Left hindlimb (tissue), 1 donor: Measurements from ENCODE around the gene MFAP3.
"Not testable (repeated sequence)": the region's sequence is repeated elsewhere in the genome, so short reads cannot be mapped to it uniquely, and the experiment has no call there.

ENCODE experiments used
- DNase-seq: peaks from one replicate; pipeline ENCODE4 v3.0.0-alpha.2; 2018

The MFAP3 gene

DNA sequence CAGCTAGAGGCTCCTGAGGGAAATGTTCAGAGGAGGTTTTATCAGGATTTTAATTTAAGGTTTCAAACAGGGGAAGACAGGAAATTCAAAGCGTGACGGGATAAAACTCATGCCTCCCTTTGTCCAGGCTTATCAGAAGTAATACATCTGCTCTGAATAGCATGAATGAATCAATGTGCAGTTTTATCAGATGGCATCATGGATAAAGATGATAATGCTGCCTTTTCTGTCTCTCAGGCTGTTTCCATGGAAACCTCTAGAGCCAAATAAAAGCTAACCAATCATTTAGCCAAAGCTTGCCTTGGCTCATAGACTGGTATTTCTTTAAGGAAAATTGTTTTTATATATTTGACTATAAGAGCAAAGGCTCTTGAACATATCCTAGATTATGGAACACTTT is 16.4 kb downstream of the MFAP3 start:
- no peak for DNase-seq

- DNase-seq = no peak
Measured at GRCh38 chr5:154058055-154059038, 19.6 kb downstream of the MFAP3 start.

- DNase-seq = no peak
Measured at GRCh38 chr5:154059039-154059430, 20.3 kb downstream of the MFAP3 start.

DNA sequence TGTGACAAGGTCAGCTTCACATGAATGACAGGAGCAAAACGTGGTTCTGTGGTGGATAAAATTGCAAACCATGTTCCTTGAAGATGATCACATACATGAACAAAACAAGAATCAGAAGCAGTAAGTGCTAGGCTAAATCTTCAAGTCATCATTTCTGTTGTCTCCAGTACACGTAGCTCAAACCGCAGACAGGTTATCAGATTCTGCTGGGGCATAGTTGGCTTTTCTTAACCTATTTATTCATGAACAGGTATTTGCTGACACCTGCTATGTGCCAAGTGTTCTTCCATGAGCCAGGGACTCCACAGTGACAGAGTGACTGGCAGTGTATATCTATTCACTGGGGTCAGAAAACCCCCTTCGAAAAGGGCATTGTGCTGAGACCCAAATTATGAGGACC is 20.8 kb downstream of the MFAP3 start:
- DNase-seq = no peak

DNA sequence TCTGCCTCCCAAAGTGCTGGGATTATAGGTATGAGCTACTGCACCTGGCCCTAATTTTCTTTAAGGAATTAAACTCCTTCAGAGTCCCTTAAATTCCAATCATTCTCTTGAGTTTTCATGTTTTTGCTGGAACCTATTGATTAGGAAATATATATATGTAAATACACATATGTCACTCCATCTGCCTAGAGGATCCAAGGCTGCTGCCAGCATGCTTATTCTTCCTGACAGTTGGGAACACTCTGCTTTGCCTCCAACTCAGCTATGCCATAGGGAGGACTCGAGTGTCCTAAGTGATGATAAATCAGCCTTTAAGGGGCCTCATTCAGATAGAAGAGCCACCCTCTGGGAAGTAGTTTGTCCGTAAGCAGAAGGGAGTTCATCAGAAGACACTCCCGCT is 21.8 kb downstream of the MFAP3 start:
- DNase-seq = no peak

GRCh38 chr5:154063372-154063771 is 24.6 kb downstream of the MFAP3 start:
- no peak for DNase-seq

GRCh38 chr5:154065971-154066370 is 27.2 kb downstream of the MFAP3 start:
- DNase-seq = no peak

GRCh38 chr5:154069854-154070253 is 31.1 kb downstream of the MFAP3 start:
- not testable (repeated sequence) for DNase-seq

DNA sequence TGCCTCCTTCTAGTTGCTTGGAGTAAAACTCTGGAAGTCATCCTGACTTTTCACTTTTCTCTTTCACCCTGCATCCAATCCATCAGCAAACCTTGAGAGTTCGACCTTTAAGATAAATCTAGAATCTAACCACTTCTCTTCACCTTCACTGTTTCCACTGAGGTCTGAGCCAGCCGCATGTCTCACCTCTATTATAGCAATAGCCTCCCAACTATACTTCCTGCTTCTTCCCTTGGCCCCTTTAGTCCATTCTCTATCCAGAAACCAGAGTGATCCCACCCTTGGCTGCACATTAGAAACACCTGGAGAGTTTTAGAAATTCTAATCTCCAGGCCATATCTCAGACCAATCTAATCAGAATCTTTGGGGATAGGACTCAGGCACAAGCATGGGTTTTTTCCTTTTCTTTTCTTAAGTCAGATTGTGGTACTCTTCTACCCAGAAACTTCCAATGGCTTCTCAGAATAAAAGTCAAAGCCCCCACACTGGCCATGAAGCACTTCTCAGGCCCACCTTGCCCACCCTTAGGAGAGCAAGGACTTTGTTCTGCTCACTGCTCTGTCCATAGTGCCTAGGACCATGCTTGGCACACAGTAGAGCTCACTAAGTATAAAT is 33.1 kb downstream of the MFAP3 start:
- DNase-seq = no peak

- peak; percentile 85 for DNase-seq
Measured at GRCh38 chr5:154072414-154073171, 33.8 kb downstream of the MFAP3 start.

DNA sequence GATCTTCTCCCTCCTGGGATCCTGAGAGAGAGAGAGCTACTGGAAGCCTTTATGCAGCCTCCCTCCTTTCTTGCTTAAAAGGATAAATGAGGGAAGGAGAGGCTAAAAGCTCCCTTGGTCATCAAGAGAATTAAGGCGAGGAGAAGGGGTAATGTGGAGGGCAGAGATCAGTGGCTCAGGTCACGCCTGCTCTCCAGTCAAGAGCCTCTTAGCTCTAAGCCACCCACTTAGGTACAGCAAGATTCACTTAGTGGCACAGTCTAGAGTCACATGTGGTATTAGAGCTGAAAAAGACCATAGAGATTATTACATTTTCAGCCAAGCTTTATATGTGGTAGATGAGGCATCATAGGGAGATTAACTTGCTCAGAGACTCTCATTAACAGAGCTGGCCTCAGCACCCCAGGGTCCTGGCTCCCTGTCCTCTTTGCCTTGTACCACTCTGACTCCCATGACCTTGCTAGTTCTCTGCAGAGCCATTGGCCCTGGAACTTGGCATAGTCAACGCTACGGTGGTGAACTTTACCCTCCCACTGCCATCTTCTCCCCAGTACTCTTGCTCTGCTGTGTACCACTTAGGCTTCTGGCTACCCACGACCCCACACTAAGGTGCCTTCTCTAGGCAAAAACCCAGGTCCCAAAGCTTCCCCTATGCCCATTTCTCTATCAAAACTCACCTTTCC is 37.6 kb downstream of the MFAP3 start:
- no peak for DNase-seq

GRCh38 chr5:154077696-154078095 is 38.9 kb downstream of the MFAP3 start:
- no peak for DNase-seq

- DNase-seq = no peak
Measured at GRCh38 chr5:154078272-154078671, 39.5 kb downstream of the MFAP3 start.

- DNase-seq = no peak
Measured at GRCh38 chr5:154081246-154081645, 42.5 kb downstream of the MFAP3 start.

DNA sequence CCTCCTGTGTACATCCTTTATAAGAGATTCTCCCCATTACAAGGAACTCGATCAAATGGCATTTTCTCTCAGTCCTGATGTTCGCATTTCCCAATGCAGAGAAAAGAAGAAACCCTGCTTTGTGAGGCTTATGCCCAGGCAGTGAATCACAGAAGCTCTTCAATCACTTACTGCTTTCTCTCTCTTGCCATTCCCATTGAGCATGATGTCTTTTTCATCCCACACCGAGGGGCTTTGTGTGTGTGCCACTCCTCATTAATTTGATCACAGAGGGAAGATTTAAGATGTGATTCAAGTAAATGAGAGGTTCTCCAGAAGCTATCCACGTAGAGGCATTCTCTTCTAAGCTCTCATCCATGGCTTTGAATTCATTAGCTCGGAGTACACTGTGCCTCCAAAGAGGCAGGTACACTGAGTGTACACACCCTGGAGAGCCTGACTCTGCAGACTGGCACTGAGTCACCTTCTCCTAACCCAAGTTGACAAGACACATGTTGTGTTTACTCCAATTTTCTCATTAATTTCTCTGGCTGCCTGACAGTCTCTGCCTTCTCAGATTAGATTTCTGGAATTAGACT is 45.4 kb downstream of the MFAP3 start:
- no peak for DNase-seq

DNA sequence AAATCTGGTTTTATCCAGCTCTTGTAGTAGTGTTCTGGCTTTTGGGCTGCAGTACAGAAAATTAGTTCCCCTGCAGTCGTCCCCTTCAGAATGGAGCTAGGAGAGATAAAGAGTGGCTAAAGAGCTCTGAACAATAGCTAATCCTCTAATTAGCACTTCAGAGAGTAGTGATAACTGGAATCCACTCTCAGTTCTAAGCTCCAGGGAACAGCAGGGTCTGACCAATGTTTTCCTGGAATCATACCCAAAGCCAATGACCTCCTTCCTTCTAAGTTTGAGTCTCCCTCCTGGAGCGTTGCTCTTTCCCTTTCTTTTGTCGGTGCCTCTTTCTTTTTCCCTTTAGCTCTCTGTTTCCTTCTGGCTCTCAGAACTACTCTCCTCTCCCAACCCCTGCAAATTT is 47.4 kb downstream of the MFAP3 start:
- no peak for DNase-seq

- peak; percentile 67 for DNase-seq
Measured at GRCh38 chr5:154086641-154087040, 47.9 kb downstream of the MFAP3 start.

GRCh38 chr5:154087260-154087659 is 48.5 kb downstream of the MFAP3 start:
- no peak for DNase-seq

DNA sequence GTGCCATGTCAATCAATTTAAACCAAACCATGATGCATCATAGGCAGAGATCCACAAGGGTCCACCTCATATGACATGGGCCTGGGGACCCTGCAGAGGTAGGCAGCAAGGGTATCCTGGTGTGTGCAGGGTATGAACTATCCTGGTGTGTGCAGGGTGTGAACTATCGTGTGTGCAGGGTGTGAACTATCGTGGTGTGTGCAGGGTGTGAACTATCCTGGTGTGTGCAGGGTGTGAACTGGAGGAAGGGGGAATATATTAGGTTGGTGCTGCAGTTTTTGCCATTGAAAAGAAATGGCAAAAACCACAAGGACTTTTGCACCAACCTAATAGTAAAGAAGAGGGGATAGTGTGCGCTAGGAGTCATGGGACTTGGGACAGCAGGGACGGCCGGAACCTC is 50.0 kb downstream of the MFAP3 start:
- DNase-seq = no peak

- no peak for DNase-seq
Measured at GRCh38 chr5:154090656-154091055, 51.9 kb downstream of the MFAP3 start.

DNA sequence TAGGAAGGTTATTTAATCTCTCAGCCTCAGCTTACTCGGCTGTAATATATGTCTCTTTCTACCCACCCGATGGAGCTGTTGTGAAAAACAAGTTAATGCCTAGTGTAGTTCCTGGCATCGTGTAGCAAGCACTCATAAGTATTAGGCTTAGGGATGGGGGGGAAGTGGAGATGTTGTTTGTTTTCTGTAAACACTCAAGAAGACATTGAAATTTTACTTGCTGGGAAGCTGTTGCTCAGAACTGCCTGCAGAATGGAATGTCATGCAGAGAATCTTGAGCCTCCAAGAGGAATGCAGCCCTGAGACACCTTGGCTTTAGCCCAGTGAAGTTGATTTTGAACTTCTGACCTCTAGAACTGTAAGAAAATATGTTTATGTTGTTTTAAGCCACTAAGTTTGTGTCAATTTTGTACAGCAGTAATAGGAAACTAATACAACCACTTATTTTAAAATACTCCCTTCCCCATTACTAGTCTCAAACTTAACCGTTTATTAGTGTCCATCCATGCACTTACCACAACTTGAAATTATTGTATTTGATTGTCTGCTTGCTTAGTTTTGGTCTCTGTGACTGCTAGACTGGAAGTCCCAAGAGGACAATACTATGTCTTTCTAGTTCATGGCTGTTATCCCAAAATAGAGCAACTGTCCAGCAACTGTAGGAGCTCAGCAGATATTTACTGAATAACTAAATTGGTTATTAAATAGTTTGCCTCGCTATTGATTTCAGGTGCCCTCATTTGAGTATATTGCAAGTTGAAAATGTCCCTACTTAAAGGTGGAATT is 53.8 kb downstream of the MFAP3 start:
- no peak for DNase-seq

DNA sequence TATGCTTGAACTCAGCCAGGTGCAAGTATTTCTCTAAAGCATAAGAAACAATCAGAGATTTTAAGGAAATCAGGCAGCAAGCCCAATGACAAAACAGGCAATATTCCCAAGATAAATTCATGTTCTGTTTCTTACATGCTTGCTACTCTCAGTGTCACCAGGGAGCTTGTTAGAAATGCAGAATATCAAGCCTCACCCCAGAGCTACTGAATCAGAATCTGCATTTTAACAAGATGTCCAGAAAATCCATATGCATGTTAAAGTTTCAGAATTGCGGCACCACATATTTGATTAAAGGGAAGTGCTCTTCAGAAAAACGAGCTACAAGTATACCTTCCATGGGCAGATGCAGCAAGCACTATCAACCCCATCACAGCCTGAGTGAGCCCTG is 54.4 kb downstream of the MFAP3 start:
- DNase-seq = no peak
